ENCODE results near the gene HNRNPUL1.

- TF ChIP-seq CTCF (IDR thresholded peaks at IDR 0.05), result no peak
- no peak for TF ChIP-seq EZH2phosphoT487 (IDR thresholded peaks at IDR 0.05)
These were observed 40.5 kb upstream of the HNRNPUL1 start for GRCh38 chr19:41223431-41224234.
